Measurements from ENCODE around the gene ADGRV1.
A peak's percentile ranks its signal among the peaks of the same experiment; 100 is the strongest.

Gene ADGRV1

DNA sequence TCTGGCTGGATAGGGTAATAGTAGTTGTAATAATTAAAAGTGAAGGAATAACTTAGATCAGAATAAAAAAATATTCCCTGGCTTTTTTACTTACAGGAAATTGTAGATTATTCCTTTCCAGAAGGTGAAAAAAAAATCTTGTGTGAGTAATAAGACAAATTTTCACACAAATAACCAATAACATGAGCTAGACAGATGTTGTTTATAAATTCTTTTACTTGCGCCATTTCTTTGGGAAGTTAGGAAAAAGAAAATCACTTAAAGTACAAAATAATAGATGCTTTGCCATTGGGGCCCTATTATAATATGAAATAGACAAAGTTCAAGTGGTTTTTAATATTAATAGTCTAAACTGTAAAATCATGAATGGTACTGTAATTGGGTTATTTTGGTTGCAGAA lies 620.4 kb downstream of the ADGRV1 start:
- DNase-seq: no peak

DNA sequence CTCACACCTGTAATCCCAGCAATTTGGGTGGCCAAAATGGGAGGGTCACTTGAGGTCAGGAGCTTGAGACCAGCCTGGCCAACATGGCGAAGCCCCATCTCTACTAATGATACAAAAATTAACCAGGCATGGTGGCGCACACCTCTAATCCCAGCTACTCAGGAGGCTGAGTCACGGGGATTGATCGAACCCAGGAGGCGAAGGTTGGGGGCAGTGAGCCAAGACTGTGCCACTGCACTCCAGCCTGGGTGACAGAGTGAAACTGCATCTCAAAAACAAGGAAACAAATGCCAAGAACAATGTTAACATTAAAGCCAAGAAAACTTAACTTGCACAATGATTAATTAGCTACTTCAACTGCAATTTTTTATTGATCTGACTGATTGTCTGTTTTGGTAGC lies 621.9 kb downstream of the ADGRV1 start:
- no peak for DNase-seq

DNA sequence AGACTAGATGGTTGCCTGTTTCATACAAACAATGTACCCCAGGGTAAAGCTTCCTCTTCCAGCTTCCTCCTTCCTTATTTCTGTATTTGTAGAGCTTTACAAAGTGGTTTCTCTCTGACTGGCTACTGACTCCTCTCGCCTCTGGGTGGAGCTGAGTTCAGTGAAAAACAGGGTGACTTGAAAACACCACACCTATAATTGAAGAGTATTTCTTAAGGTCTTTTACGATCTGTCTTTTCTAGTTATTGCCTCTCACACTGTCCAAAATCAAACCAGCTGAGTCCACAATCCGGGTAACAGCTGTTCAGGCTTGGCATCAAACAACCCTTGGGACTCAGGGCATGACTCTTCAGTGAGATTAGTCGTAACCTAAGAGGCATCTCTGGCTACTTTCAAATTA lies 624.2 kb downstream of the ADGRV1 start:
- peak; percentile 90 to 91 for DNase-seq

DNA sequence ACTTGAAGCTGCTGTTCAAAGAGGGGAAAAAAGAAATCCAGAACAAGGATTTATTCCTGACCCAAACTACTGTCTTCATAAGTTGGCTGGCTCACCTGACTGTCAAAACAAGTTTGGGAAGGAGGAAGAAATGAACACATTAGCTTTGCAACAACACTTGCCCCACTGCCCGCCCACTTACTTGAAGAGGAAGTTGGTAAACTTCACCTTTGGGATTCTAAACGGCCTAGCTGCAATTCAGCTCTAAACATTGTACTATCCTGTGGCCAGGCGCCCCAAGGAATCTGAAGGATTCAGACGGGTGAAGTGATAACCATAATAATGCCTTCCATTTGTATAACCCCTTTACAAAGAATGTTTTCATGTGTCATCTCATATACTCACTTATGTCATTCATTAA lies 625.1 kb downstream of the ADGRV1 start:
- DNase-seq: no peak

DNA sequence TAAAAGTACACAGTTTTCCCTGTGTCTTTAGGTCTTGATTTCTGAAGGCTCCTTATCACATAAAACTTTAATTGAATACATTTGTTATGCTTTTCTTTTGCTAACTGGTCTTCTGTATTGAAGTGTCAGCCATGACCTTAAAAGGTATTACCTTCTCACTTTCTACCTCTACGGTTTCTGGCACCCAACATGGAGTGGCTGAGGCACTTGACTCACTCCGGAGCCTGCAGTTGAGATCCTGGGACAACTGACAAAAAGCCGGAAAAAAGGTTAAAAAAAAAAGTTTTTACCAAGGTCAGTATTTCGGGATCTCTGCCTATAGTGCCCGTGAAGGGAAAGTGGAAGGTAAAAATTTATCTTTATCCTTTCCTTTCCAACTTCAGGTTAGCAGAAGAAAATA lies 627.5 kb downstream of the ADGRV1 start:
- no peak for DNase-seq

DNA sequence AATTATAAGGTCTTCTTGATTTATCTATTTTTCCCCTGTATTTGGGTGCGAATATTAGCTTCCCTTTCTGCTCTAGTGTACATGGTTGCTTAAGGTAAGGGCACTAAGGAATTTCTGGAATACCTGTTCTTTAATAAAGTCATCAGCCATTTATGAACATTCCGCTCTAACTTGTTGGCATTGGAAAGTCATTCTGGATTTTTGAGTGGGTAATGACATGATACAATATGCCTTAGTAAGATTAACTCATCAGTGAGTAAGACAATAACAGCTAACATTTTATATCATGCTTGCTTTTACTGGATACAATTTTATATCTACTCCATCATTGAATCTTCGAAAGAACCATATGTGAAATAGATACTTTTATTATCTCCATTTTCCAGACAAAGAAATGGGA lies 628.4 kb downstream of the ADGRV1 start:
- DNase-seq: no peak

DNA sequence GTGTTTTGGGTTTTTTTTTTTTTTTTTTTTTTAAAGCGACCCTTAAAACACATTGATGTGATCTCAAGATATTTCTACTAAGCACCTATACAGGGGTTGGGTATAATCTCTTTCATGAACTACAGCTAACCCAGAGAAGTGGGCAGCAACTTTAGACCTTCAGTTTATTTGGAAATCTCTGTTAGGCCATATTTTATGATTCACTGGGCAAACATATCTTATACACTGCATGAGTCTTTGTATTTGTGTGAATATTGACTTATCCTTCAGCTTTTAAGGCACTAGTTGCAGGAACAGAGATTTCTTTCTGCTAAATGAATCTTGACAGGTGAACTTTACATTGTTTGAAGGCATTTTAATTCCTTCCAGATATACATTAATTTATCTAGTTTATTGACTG lies 630.2 kb downstream of the ADGRV1 start:
- no peak for DNase-seq

DNA sequence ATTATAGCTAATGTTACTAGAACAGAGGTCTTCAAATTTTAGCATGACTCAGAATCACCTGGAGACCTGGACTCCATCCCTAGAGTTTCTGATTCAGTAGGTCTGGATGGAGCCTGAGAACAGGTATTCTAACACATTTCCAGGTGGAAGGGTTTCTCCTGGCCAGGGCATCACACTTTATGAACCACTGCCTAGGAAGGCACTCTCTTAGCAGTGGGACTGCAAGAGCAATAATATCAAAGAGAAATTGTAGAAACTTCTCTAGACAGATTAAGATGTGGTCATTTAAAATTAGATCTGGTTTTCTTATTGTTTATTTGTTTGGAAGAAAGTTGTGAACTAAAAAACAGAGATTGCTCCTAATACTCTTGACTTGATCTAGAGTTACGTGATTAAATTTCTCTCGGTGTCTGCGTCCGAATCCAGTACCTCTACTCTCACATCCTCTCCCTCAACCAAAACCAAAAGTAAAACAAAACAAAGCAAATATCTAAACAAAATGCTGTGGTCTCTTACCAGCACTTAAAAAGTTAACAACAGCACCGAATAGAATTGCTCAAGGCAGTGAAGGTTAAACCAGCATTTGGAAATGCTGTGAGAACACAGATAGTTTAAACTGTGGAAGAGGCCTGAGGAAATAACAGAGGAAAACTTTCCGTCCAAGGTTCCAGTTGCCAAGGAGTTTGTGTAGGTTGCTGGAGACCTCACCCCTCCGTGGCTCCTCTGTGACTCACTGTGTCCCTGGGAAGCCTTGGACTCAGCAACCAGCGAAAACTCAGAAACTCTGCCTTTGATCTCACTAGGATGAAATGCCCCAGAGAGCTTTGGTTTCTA lies 631.1 kb downstream of the ADGRV1 start:
- no peak for DNase-seq

DNA sequence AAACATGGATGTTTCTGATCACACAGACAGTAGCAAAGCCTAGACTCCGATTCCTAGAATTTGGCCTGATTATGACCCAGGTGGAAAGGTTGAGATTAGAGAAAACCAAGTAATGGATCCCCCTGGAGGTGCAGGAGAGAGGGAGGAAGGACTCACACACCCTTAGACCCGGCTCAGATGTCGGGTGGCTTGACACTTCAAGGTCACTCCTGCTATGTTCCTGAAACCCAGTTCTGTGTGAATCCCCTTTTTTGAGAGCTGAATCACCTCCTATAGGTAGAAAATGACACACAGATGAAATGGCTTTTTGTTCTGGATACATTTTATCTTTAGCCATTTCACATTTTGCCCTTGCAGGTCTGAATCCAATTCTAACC lies 631.7 kb downstream of the ADGRV1 start:
- DNase-seq: no peak

DNA sequence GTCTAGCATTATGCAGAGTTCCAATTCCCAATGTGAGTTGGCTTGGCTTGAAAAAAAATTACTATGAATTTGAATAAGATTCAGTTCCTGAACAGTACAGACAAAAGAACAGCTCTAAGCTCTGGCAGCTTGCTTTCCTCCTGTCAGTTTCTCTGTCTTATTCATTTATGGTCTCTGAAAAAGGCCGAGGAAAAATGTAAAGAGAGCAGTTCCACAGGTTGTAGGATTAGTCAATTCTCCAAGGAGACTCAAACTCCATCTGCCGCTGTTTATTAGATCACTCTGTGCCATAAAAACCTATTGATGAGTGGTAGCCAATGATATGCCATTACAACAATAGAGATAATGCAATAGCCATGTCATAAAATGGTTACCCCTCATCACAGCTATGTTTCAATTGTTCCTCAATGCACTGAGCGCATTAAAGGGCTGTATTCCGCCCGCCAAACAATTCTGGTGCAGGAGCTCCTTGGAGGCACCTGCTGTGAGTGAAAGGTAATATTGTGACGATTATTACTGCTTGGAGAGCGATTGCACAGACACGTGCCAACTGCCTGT lies 636.3 kb downstream of the ADGRV1 start:
- DNase-seq: no peak

DNA sequence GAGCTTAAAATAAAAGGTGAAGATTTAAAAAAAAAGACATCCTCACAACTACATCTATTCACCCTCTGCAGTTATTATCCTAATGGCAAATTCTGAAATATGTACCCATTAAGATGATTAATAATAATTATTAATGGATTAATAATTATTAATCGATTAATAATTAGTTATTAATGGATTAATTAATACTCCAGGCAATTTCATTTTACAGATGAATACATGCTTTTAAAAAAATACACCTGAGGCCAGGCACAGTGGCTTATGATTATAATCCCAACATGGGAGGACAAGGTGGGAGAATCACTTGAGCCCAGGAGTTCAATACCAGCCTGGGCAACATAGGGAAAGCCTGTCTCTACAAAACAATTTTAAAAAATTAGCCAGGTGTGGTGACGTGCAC lies 642.1 kb downstream of the ADGRV1 start:
- DNase-seq: no peak

DNA sequence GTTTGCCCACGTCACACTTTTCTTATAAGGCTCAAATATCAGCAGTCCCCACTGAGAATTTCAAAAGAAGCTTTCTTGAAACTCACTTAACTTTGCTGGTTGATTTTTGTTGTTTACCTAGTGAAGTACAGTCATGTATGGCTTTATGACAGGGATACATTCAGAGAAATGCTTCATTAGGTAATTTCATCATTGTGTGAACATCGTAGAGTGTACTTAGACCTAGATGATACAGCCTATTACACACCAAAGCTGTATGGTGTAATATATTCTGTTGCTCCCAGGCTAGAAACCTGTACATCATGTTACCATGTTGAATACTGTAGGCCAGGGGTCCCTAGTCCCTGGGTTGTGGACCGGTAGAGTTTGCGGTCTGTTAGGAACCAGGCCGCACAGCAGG lies 647.5 kb downstream of the ADGRV1 start:
- DNase-seq: no peak

DNA sequence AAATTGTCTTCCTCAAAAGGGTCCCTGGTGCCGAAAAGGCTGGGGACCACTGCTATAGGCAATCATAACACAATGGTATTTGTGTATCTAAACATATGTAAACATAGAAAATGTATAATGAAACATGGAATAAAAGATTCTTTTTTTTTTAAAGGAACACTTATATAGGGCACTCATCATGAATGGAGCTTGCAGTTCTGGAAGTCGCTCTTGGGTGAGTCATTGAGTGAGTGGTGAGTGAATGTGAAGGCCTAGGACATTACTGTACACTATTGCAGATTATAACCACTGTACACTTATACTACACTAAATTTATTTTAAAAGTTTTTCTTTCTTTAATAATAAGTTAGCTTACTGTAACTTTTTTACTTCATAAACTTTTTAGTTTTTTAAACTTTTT lies 648.1 kb downstream of the ADGRV1 start:
- DNase-seq: no peak

DNA sequence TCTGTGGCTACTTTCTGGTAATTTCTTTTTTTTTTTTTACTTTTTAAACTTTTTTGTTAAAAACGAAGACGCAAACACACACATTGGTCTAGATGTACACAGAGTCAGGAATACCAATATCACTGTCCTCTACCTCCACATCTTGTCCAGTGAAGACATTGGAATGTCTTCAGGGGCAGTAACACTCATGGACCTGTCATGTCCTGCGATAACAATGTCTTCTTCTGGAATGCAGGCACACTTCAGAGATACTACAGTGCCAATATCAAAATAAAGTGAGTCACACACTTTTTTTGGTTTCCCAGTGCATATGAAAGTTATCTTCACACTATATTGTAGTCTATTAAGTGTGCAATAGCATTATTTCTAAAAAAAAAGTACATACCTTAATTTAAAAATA lies 648.7 kb downstream of the ADGRV1 start:
- DNase-seq: no peak

DNA sequence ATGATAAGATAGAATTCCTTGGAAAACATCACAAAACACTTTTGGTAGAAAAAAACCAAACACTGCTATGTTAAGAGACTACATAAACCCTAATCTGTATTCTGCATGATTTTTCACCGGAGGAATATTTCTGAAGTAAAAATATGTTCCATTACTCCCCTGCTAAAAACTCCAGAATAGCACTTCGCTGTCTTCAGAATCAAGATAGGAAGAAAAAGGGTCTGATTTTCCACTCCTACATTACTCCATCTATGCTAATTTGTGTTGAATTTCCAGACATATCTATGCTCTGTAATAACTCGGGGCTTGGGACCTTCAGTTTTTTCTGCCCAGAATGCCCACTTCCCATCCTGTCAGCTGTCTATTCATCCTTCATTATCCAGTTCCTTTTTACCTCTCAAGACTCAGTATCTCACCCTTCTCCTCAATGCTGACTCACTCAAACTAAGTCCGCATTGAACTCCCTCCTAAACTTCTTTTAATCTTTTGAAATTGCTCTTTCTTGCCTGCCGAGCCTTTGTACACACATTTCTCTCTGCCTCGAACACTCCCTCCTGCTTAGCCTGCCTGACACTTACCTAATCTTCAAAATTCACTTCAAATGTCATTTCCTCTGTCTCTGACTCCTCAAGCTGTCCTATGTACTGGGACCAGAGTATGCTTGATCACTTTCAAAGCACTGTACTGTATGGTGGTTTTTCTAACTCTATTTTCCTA lies 653.6 kb downstream of the ADGRV1 start:
- DNase-seq: no peak

DNA sequence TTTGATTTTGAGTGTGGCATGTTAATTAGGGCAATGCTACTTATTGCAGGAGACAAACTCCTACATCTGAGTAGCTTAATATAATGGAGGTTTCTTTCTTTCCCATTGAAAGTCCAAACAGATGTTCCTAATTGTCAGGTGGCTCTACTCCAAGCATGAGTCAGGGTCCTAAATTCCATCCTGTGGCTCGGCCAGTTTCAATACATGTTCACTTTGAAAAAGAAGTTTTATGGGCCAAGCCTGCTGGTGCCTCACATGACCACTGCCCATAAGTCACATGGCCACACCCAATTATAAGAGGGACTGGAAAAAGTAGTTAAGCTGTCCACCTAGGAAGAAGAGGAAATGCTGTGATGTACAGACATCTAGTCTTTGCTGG lies 654.1 kb downstream of the ADGRV1 start:
- DNase-seq: no peak
